NCI-H2227 (cell line): ENCODE measurements around the gene DPAGT1.
A peak's percentile ranks its signal among the peaks of the same experiment; 100 is the strongest.

Source experiments
- DNase-seq: peaks from one replicate; lab custom pipeline; 2025; ENCODE audit not compliant: unreplicated experiment; lab: John Stamatoyannopoulos, UW

Gene DPAGT1

GRCh38 chr11:119095066-119095880, 6.4 kb downstream of the DPAGT1 start:
- peak; percentile 98 for DNase-seq

GRCh38 chr11:119094816-119095065, 6.9 kb downstream of the DPAGT1 start:
- peak; percentile 66 for DNase-seq

GRCh38 chr11:119093942-119094815, 7.5 kb downstream of the DPAGT1 start:
- DNase-seq, result peak; percentile 31

GRCh38 chr11:119092880-119093842, 8.5 kb downstream of the DPAGT1 start:
- no peak for DNase-seq

GRCh38 chr11:119091966-119092879, 9.4 kb downstream of the DPAGT1 start:
- DNase-seq, result no peak

- no peak for DNase-seq
These were observed 10.5 kb downstream of the DPAGT1 start for GRCh38 chr11:119091178-119091577.

GRCh38 chr11:119089319-119089718, 12.3 kb downstream of the DPAGT1 start:
- DNase-seq, result no peak

GRCh38 chr11:119088406-119088805, 13.2 kb downstream of the DPAGT1 start:
- DNase-seq, result no peak

GRCh38 chr11:119087747-119088241, 13.9 kb downstream of the DPAGT1 start:
- no peak for DNase-seq

GRCh38 chr11:119087123-119087522, 14.5 kb downstream of the DPAGT1 start:
- DNase-seq, result no peak

GRCh38 chr11:119085437-119085847, 16.2 kb downstream of the DPAGT1 start:
- no peak for DNase-seq

GRCh38 chr11:119084663-119085436, 16.8 kb downstream of the DPAGT1 start, which contains the start of gene HMBS:
Gene HMBS (plus strand): TSS chr11:119084881. CDS start chr11:119085034, 153 bp downstream.
- DNase-seq, result peak; percentile 92

GRCh38 chr11:119081682-119082260, 19.9 kb downstream of the DPAGT1 start:
- DNase-seq, result no peak

GRCh38 chr11:119078675-119079420, 22.8 kb downstream of the DPAGT1 start:
- DNase-seq, result no peak

GRCh38 chr11:119077839-119078238, 23.8 kb downstream of the DPAGT1 start:
- no peak for DNase-seq

GRCh38 chr11:119067371-119068222, 34.1 kb downstream of the DPAGT1 start, which contains the start of gene VPS11:
Gene VPS11 (plus strand): TSS chr11:119067818. CDS start chr11:119067824, 6 bp downstream.
- peak; percentile 93 for DNase-seq

- peak; percentile 41 for DNase-seq
These were observed 36.3 kb downstream of the DPAGT1 start for GRCh38 chr11:119065369-119065768.
